Prostate gland (tissue), 2 donors: ENCODE data around the gene TRIP11.

Source experiments
- CTCF ChIP-seq, 4 experiments: fragments of 200-600 bp in 2 of 4; fragments of 450-650 bp in 2 of 4; sonication (generic) in 2 of 4; IDR thresholded peaks; 1 replicate in 3 of 4; 2 replicates in 1 of 4; pipeline ENCODE4 v1.5.1; 2016 to 2019; ENCODE audit warnings: antibody characterized with exemption in 4 of 4, mild to moderate bottlenecking in 2 of 4, moderate library complexity in 2 of 4
- POLR2A ChIP-seq: fragments of 450-650 bp; IDR thresholded peaks from one replicate; pipeline ENCODE4 v1.6.1; 2016; ENCODE audit warnings: antibody characterized with exemption, mild to moderate bottlenecking
- POLR2AphosphoS5 ChIP-seq: sonication (generic); formaldehyde crosslinking; IDR thresholded peaks from one replicate; pipeline ENCODE4 v1.6.1; 2017; ENCODE audit warnings: antibody characterized with exemption

DNA sequence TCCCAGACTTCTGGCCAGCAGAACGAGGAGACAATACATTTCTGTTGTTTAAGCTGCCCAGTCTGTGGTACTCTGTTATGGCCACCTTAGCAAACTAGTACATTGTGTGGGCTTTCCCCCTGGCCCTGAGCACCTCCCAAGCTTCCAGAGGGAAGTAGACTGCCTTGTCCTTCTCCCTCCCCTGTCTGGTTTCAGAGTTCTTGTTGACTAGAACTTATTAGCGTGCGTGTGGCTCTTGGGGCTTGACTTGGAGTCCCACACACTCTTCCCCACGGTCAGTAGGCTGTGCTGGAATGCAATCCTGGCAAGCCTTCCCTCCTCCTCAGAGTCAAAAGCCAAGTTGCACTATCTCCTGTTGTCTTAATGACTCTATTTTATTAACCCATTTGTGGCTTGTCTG, 120.0 kb downstream of the TRIP11 start:
- no peak for TF ChIP-seq POLR2AphosphoS5
- TF ChIP-seq POLR2A = no peak
- TF ChIP-seq CTCF (IDR thresholded peaks at IDR 0.05) = no peak
